Measurements from ENCODE around the gene PROK1. TPM values are rescaled to one million over a fixed set of nuclear protein-coding genes. Genes with fewer than 3 reads are reported as not detected.

The PROK1 gene
- polyA plus RNA-seq, 1 of the 3 experiments (the other 2 are of a cell fraction): not detected

GRCh38 chr1:110444561-110444960, 6.4 kb upstream of the PROK1 start:
- Histone ChIP-seq H2AFZ (ENCODE audit: low read depth) (no peak overlapping the region), H3K9me3 (no peaks in the 10 kb centered on the region), H3K36me3 (replicated peaks in 1 of 2; ENCODE audit: control insufficient read depth in 1 of 2, insufficient read depth in 2 of 2, low read length in 1 of 2) (no peaks in the 10 kb centered on the region), H3K4me3 (ENCODE audit: low read depth in 2 of 2, low read length in 1 of 2) (no peak overlapping the region), H3K27me3 (ENCODE audit: insufficient read depth) (peaks cover 30% of the 10 kb centered on the region), H3K9me2 (no peaks in the 10 kb centered on the region), H3K4me2 (no peak overlapping the region), H4K20me1 (ENCODE audit: insufficient read depth) (no peaks in the 10 kb centered on the region), H3K27ac (ENCODE audit: low read depth in 2 of 2, low read length in 1 of 2) (no peak overlapping the region), H3K4me1 (ENCODE audit: control insufficient read depth in 1 of 2, insufficient read depth in 2 of 2, low read depth in 1 of 2, low read length in 1 of 2) (no peaks in the 10 kb centered on the region), H3K9ac (no peak overlapping the region), H3F3A (replicated peaks; ENCODE audit: insufficient read depth) (no peaks in the 10 kb centered on the region), H3K79me2 (ENCODE audit: insufficient read depth) (no peaks in the 10 kb centered on the region)
- ChIA-PET CTCF (interaction anchor here (0.9 to 2.0 kb wide), 4 partner anchors 16 to 242 kb away, joined by 3 to 10 read pairs (median 5); no protein-coding TSS in a partner anchor), POLR2A (interaction anchor here (0.5 kb wide), 1 partner anchor 22 kb away, joined by 3 read pairs; no protein-coding TSS in a partner anchor)
- WGBS (ENCODE audit: low lambda C conversion rate): 68% methylated on average over 8 of the region's 8 CpGs
- DNase-seq: no peak
- TF ChIP-seq GABPA (IDR thresholded peaks at IDR 0.05; ENCODE audit: low read depth): no peak
- no peak for TF ChIP-seq SMC3 (IDR thresholded peaks at IDR 0.05; ENCODE audit: low read depth, low read length)
- TF ChIP-seq FOXJ3 (CRISPR knock-in tag; IDR thresholded peaks at IDR 0.05): no peak
- no peak for TF ChIP-seq EZH2phosphoT487 (IDR thresholded peaks at IDR 0.05; ENCODE audit: borderline replicate concordance, low read depth)
- no peak for TF ChIP-seq REST (IDR thresholded peaks at IDR 0.05; ENCODE audit: low read depth, low read length)
- TF ChIP-seq GATA2 (CRISPR knock-in tag; IDR thresholded peaks at IDR 0.05): no peak
- TF ChIP-seq, protein P1, sequence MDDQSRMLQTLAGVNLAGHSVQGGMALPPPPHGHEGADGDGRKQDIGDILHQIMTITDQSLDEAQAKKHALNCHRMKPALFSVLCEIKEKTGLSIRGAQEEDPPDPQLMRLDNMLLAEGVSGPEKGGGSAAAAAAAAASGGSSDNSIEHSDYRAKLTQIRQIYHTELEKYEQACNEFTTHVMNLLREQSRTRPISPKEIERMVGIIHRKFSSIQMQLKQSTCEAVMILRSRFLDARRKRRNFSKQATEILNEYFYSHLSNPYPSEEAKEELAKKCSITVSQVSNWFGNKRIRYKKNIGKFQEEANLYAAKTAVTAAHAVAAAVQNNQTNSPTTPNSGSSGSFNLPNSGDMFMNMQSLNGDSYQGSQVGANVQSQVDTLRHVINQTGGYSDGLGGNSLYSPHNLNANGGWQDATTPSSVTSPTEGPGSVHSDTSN (IDR thresholded peaks at IDR 0.05): no peak
- TF ChIP-seq, protein P2, sequence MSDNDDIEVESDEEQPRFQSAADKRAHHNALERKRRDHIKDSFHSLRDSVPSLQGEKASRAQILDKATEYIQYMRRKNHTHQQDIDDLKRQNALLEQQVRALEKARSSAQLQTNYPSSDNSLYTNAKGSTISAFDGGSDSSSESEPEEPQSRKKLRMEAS (IDR thresholded peaks at IDR 0.05; ENCODE audit: low read depth): no peak
- no peak for TF ChIP-seq ZBTB33 (IDR thresholded peaks at IDR 0.05; ENCODE audit: borderline replicate concordance, low read depth)
- no peak for TF ChIP-seq USF2 (IDR thresholded peaks at IDR 0.05; ENCODE audit: borderline replicate concordance, low read depth, low read length)
- TF ChIP-seq ELF1 (IDR thresholded peaks at IDR 0.05): no peak
- no peak for TF ChIP-seq YY1 (IDR thresholded peaks at IDR 0.05; ENCODE audit: low read depth)
- no peak for TF ChIP-seq JUND (IDR thresholded peaks at IDR 0.05)
- TF ChIP-seq RAD21 (IDR thresholded peaks at IDR 0.05; ENCODE audit: low read length): no peak
- no peak for TF ChIP-seq TEAD4 (IDR thresholded peaks at IDR 0.05; ENCODE audit: borderline replicate concordance, insufficient read depth)
- no peak for TF ChIP-seq IRF3 (IDR thresholded peaks at IDR 0.05; ENCODE audit: low read depth, low read length)
- TF ChIP-seq NFIC (IDR thresholded peaks at IDR 0.05; ENCODE audit: borderline replicate concordance): no peak
- no peak for TF ChIP-seq MEF2A (IDR thresholded peaks at IDR 0.05; ENCODE audit: borderline replicate concordance, low read depth)
